WTC11 (cell line): ENCODE data around the gene LIMS1. TPM values are rescaled to one million over a fixed set of nuclear protein-coding genes. Genes with fewer than 3 reads are reported as not detected.

Source experiments
- ATAC-seq: fragments of 200-7000 bp; cut with Tn5 transposase; 2 replicates; pipeline ENCODE4 v1.10.0; 2021; ENCODE audit warnings: mild to moderate bottlenecking, moderate library complexity
- CTCF ChIA-PET: fragments of 300-600 bp; sonication (Branson Sonifier 250); formaldehyde crosslinking; loops from one replicate; lab custom pipeline; 2021; ENCODE audit warnings: antibody characterized with exemption; lab: Charles Lee
- POLR2A ChIA-PET: fragments of 350-600 bp; sonication (Branson Sonifier 250); formaldehyde crosslinking; loops from one replicate; lab custom pipeline; 2021; ENCODE audit warnings: antibody characterized with exemption; lab: Charles Lee
- DNase-seq: peaks from one replicate; pipeline ENCODE4 v3.0.0; 2021; ENCODE audit warnings: low spot score
- H3K27ac Mint-ChIP-seq: 2 replicates; pipeline ENCODE4 v1.8.0; 2021; ENCODE audit warnings: mixed read lengths
- H3K27me3 Mint-ChIP-seq: 2 replicates; pipeline ENCODE4 v1.8.0; 2021; ENCODE audit warnings: low read depth, mild to moderate bottlenecking, moderate library complexity, mixed read lengths
- H3K36me3 Mint-ChIP-seq: 2 replicates; pipeline ENCODE4 v1.8.0; 2021; ENCODE audit warnings: mixed read lengths
- H3K4me1 Mint-ChIP-seq: 2 replicates; pipeline ENCODE4 v1.8.0; 2022; ENCODE audit warnings: mixed read lengths
- H3K4me3 Mint-ChIP-seq: 2 replicates; pipeline ENCODE4 v1.8.0; 2021; ENCODE audit warnings: mild to moderate bottlenecking, moderate library complexity, mixed read lengths
- H3K9me3 Mint-ChIP-seq: 2 replicates; pipeline ENCODE4 v1.8.0; 2021; ENCODE audit warnings: mixed read lengths
- ATF3 ChIP-seq: sonication (generic); formaldehyde crosslinking; conservative IDR thresholded peaks from 2 replicates; pipeline ENCODE4 v1.8.1; 2022; ENCODE audit warnings: mild to moderate bottlenecking, missing genetic modification reagents
- CREM ChIP-seq: sonication (generic); formaldehyde crosslinking; IDR thresholded peaks from 2 replicates; pipeline ENCODE4 v1.8.1; 2022; ENCODE audit warnings: mild to moderate bottlenecking, missing genetic modification reagents, moderate library complexity
- E2F1 ChIP-seq: sonication (generic); formaldehyde crosslinking; IDR thresholded peaks from 2 replicates; pipeline ENCODE4 v1.8.0; 2022; ENCODE audit warnings: mild to moderate bottlenecking, missing genetic modification reagents
- ELF4 ChIP-seq: sonication (generic); formaldehyde crosslinking; IDR thresholded peaks from 2 replicates; pipeline ENCODE4 v1.8.1; 2022; ENCODE audit warnings: low read depth, mild to moderate bottlenecking, moderate library complexity, missing genetic modification reagents
- ERG ChIP-seq: fragments of 250-450 bp; sonication (Bioruptor Pico); IDR thresholded peaks from 2 replicates; pipeline ENCODE4 v1.8.0; 2021; ENCODE audit warnings: mild to moderate bottlenecking
- GRHL2 ChIP-seq: fragments of 250-450 bp; sonication (Bioruptor Pico); IDR thresholded peaks from 2 replicates; pipeline ENCODE4 v1.8.0; 2022; ENCODE audit warnings: mild to moderate bottlenecking, moderate library complexity; ENCODE audit not compliant: insufficient replicate concordance, severe bottlenecking
- GTF2I ChIP-seq: fragments of 250-450 bp; sonication (Bioruptor Pico); conservative IDR thresholded peaks from 2 replicates; pipeline ENCODE4 v1.4.0; 2021; ENCODE audit warnings: mild to moderate bottlenecking
- MYBL2 ChIP-seq: sonication (generic); formaldehyde crosslinking; IDR thresholded peaks from 2 replicates; pipeline ENCODE4 v1.8.1; 2023; ENCODE audit warnings: mild to moderate bottlenecking, moderate library complexity, missing genetic modification reagents
- PREB ChIP-seq: sonication (generic); formaldehyde crosslinking; IDR thresholded peaks from 2 replicates; pipeline ENCODE4 v1.8.1; 2022; ENCODE audit warnings: mild to moderate bottlenecking, missing genetic modification reagents, moderate library complexity, borderline replicate concordance
- PRRX2 ChIP-seq: fragments of 250-450 bp; sonication (Bioruptor Pico); IDR thresholded peaks from 2 replicates; pipeline ENCODE4 v1.8.0; 2021; ENCODE audit warnings: mild to moderate bottlenecking
- SMAD4 ChIP-seq: sonication (generic); formaldehyde crosslinking; IDR thresholded peaks from 2 replicates; pipeline ENCODE4 v1.8.0; 2022; ENCODE audit warnings: mild to moderate bottlenecking, missing genetic modification reagents
- SP1 ChIP-seq: sonication (generic); formaldehyde crosslinking; conservative IDR thresholded peaks from 2 replicates; pipeline ENCODE4 v1.8.1; 2022; ENCODE audit warnings: missing genetic modification reagents
- TCF7 ChIP-seq: sonication (generic); formaldehyde crosslinking; IDR thresholded peaks from 2 replicates; pipeline ENCODE4 v1.8.0; 2022; ENCODE audit warnings: mild to moderate bottlenecking, low read depth, missing genetic modification reagents, moderate library complexity
- ZNF138 ChIP-seq: sonication (generic); formaldehyde crosslinking; conservative IDR thresholded peaks from 2 replicates; pipeline ENCODE4 v1.8.1; 2022; ENCODE audit warnings: mild to moderate bottlenecking, moderate library complexity, missing genetic modification reagents
- ZNF263 ChIP-seq: sonication (generic); formaldehyde crosslinking; IDR thresholded peaks from 2 replicates; pipeline ENCODE4 v1.8.1; 2022; ENCODE audit warnings: low read depth, mild to moderate bottlenecking, moderate library complexity, missing genetic modification reagents
- ZNF396 ChIP-seq: fragments of 250-450 bp; sonication (Bioruptor Pico); IDR thresholded peaks from 2 replicates; pipeline ENCODE4 v1.8.0; 2021; ENCODE audit warnings: mild to moderate bottlenecking, moderate library complexity, borderline replicate concordance
- ZNF512 ChIP-seq: sonication (generic); formaldehyde crosslinking; IDR thresholded peaks from 2 replicates; pipeline ENCODE4 v1.8.1; 2022; ENCODE audit warnings: missing genetic modification reagents, borderline replicate concordance
- ZNF532 ChIP-seq: fragments of 250-450 bp; sonication (Bioruptor Pico); IDR thresholded peaks from 2 replicates; pipeline ENCODE4 v1.9.0; 2021; ENCODE audit warnings: mild to moderate bottlenecking, borderline replicate concordance
- total RNA-seq: library from RNA; stranded (reverse); gene quantifications from 3 replicates; pipeline ENCODE4 v1.2.3, GENCODE V29; 2021

LIMS1 gene
- total RNA-seq, 1 experiment from 2014 or later, result 50.6 TPM

GRCh38 chr2:108604196-108604595, 69.9 kb downstream of the LIMS1 start (continued):
- TF ChIP-seq ZNF532, result no peak

- Mint-ChIP-seq H3K27ac (no peak overlapping the region), H3K4me3 (no peak overlapping the region), H3K4me1 (peaks cover 20% of the 10 kb centered on the region), H3K36me3 (0 out of 2 replicates have a peak, but pooled peaks cover 3% of the 10 kb centered on the region), H3K27me3 (no peaks in the 10 kb centered on the region), H3K9me3 (peaks cover 6% of the 10 kb centered on the region)
- TF ChIP-seq MYBL2 (no peak), CREM (no peak)
- ATAC-seq (no peak), DNase-seq (no peak)
- ChIA-PET POLR2A (no interaction called here), CTCF (interaction anchor here (1.0 to 4.6 kb wide), 4 partner anchors 11 to 30 kb away, joined by 3 to 61 read pairs (median 4); no protein-coding TSS in a partner anchor)
Observed at GRCh38 chr2:108605947-108606346, 71.7 kb downstream of the LIMS1 start.

- no peaks in the 10 kb centered on the region for H3K36me3 Mint-ChIP-seq
- peaks cover 24% of the 10 kb centered on the region for H3K4me1 Mint-ChIP-seq
- peak; percentile 25 for DNase-seq
- no peaks in the 10 kb centered on the region for H3K9me3 Mint-ChIP-seq
- CTCF ChIA-PET, result interaction anchor here (0.7 to 6.4 kb wide), 5 partner anchors 9 to 376 kb away, joined by 3 to 65 read pairs (median 6); no protein-coding TSS in a partner anchor
- TF ChIP-seq PREB (CRISPR knock-in tag), result no peak
- TF ChIP-seq ZNF512, result no peak
- TF ChIP-seq GTF2I (CRISPR knock-in tag), result no peak
- POLR2A ChIA-PET, result interaction anchor here (0.6 kb wide), 1 partner anchor 14 kb away, joined by 5 read pairs; no protein-coding TSS in a partner anchor
- no peak overlapping the region; the same call in 1 of the 2 replicates for H3K27ac Mint-ChIP-seq
- H3K4me3 Mint-ChIP-seq, result no peak overlapping the region
- no peaks in the 10 kb centered on the region for H3K27me3 Mint-ChIP-seq
- peak; percentile 72 for ATAC-seq
Observed at GRCh38 chr2:108607706-108608301, 73.5 kb downstream of the LIMS1 start.

- ChIA-PET CTCF (interaction anchor here (1.5 to 6.4 kb wide), 2 partner anchors 23 to 26 kb away, joined by 4 to 65 read pairs; no protein-coding TSS in a partner anchor), POLR2A (no interaction called here)
- H3K27ac Mint-ChIP-seq, result no peak overlapping the region
- TF ChIP-seq E2F1 (CRISPR knock-in tag) (no peak), ELF4 (CRISPR knock-in tag) (no peak), ZNF396 (CRISPR knock-in tag) (no peak), SP1 (no peak), ZNF138 (CRISPR knock-in tag) (no peak), ERG (no peak), PRRX2 (no peak), ZNF263 (CRISPR knock-in tag) (no peak), ATF3 (CRISPR knock-in tag) (no peak), GRHL2 (no peak), TCF7 (CRISPR knock-in tag) (no peak), SMAD4 (no peak)
- no peak overlapping the region for H3K4me3 Mint-ChIP-seq
- ATAC-seq (no peak), DNase-seq (no peak)
- H3K9me3 Mint-ChIP-seq, result no peaks in the 10 kb centered on the region
- no peaks in the 10 kb centered on the region for H3K27me3 Mint-ChIP-seq
- H3K36me3 Mint-ChIP-seq, result no peaks in the 10 kb centered on the region
- peaks cover 29% of the 10 kb centered on the region for H3K4me1 Mint-ChIP-seq
Observed at GRCh38 chr2:108611021-108611420, 76.8 kb downstream of the LIMS1 start.
